Astrocyte of the spinal cord (primary cell): ENCODE results near the gene PLD3.

Source experiments
- DNase-seq: peaks from one replicate; pipeline ENCODE4 v3.0.0; 2011; ENCODE audit warnings: low read depth, low spot score
- H3K4me3 ChIP-seq: 2 replicates; pipeline ENCODE4 v1.5.1; 2011; ENCODE audit warnings: low read depth, mild to moderate bottlenecking, low read length, moderate library complexity
- in situ Hi-C: cut with HindIII; loops from 2 replicates; pipeline ENCODE4 v1.10.0; 2017; ENCODE audit warnings: low sequenced_read_pairs
- TF ChIP-seq, protein P1 (sequence below): IDR thresholded peaks from 2 replicates; pipeline ENCODE4 v1.5.1; 2012; ENCODE audit warnings: low read depth, mild to moderate bottlenecking, low read length, inconsistent platforms

The PLD3 gene

DNA sequence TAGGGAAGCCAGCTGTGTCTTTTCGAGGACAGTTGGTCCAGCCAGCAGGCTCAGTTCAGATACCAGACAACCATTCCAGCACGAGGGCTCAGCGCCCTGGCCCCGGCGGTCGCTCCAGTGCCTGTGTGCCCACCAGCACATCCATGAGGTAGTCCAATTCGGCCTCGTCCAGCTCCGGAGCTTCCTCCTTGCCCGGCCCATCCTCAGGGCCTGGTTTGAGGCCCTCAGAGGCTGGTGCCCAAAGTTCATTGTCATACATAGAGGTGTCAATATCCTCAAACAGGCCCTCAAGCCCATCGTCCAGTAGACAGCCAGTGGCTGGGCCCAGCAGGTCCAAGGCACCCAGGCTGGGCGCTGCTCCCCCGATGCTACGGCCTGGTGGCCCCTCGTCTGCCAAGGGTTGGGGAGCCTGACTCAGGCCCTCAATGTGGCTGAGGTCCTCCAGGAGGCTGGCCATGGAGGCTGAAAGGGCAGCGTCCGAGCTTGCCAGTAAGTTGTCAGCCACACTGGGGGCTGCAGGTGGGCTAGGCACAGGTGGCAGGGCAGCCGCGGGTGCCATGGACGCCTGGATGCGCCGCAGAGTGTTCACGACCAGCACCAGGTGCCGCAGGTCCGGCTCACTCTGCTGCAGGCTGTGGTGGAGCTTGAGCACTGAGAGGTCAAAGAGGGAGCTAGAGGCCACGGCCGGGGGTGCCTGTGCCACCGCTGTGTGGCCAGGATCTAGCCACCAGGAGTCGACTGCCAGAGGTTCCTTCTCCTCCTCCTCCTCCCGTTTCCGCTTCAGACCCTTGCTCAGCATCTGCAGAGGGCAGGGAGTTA, 74.5 kb downstream of the PLD3 start:
- no peak overlapping the region for H3K4me3 ChIP-seq
- in situ Hi-C loops: no loop called here
- DNase-seq: no peak
- TF ChIP-seq, protein P1, sequence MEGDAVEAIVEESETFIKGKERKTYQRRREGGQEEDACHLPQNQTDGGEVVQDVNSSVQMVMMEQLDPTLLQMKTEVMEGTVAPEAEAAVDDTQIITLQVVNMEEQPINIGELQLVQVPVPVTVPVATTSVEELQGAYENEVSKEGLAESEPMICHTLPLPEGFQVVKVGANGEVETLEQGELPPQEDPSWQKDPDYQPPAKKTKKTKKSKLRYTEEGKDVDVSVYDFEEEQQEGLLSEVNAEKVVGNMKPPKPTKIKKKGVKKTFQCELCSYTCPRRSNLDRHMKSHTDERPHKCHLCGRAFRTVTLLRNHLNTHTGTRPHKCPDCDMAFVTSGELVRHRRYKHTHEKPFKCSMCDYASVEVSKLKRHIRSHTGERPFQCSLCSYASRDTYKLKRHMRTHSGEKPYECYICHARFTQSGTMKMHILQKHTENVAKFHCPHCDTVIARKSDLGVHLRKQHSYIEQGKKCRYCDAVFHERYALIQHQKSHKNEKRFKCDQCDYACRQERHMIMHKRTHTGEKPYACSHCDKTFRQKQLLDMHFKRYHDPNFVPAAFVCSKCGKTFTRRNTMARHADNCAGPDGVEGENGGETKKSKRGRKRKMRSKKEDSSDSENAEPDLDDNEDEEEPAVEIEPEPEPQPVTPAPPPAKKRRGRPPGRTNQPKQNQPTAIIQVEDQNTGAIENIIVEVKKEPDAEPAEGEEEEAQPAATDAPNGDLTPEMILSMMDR: no peak

DNA sequence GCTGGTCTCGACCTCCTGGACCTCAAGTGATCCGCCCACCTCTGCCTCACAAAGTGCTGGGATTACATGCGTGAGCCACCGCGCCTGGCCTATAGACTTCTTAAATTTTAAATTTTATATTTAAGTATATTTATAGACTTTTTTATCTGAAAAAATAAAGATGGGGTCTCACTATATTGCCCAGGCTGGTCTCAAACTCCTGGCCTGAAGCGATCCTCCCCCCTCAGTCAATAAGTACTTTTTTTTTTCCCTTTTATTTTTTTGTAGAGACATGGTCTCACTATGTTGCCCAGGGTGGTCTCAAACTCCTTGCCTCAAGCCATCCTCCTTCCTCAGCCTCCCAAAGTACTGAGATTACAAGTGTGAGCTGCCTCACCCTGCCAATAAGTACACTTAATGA, 75.4 kb downstream of the PLD3 start:
- peak overlapping the region; percentile 71 for H3K4me3 ChIP-seq
- no peak for DNase-seq
- TF ChIP-seq, protein P1: no peak
- in situ Hi-C loops: no loop called here

DNA sequence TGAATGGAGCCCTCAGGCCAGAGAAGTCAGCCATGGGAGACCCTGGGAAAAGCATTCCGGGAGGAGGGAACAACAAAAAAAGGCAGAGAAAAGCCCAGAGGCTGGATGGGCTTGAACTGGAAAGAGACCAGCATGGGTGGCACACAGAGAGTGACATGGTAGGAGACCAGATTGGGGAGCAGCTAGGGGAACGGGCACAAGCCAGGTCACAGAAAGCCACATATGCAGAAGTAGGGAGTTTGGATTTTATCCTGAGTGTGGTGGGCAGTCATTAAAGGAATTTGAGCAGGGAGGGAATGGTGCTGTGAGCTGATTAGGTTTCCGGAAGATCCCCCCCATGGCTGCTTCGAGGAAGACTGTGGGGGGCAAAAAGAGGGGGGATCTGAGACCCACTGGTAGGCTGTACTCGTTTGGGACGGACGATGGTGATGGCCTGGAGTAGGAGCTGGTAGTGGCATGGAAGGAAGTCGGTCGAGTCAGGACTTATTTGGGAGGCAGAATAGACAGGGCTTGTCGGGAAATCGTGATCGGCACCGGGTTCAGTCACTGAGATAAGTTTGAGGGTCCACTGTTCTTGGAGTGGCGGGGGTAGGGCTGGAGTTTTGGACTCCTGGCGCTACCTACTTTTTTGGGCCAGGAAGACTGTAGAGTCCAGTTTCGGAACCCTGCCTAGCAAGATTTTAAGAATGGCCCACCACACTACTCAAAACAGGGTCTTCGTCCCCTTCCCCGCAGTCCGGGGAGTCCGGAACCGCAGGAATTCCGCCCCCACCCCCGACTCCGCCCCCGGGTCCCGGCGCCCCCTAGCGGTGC, 76.3 kb downstream of the PLD3 start:
- peak overlapping the region; percentile 71 for H3K4me3 ChIP-seq
- TF ChIP-seq, protein P1: no peak
- peak; percentile 24 for DNase-seq
- in situ Hi-C loops: no loop called here

DNA sequence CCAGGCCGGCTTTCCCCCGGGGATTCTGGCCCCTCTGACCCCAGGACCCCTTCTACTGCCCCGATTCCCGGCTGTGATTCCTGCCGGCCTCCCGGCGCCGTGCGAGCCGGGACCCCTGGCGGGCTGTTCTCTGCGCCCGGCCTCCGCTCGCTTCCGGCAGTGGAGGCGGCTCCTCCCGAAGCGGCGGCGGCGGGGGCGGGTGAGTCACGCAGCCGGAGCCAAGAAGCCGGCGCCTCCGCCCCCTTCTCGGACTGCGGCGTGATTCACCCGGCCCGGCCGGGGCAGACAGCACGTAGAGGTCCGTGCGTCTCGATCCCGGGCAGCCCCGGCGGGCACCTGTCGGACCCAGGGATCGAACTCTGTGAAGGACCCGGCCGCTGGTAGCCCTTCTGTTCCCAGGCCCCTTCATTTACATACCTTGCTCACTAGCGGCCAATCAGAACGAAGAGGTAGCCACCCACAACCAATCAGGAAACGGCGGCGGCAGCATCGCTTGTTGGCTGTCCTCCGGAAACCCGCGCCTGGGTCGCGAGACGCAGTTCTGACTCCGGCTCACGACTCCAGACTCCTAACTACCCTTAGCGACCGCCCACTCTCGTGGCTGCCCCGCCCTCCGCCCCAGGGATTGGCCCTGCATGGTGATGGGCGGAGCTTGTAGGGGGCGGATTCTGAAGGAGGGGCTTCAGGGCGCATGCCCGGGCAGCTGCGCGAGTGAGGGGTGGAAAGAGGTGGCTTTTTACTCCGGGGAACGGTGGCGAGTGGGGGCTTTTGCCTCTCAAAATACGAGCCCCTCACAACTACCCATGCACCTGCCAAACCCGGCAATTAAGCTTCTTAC, 77.2 kb downstream of the PLD3 start, which contains the start of gene SERTAD1:
SERTAD1 (minus strand) TSS at position 543 of the 838 bp plus-strand sequence. CDS start 2,446 bp downstream, outside the sequence.
- in situ Hi-C loops: no loop called here

More for the DNA sequence above, 77.2 kb downstream of the PLD3 start, which contains the start of gene SERTAD1:
- peak within 1 kb of the TSS; percentile 71 for H3K4me3 ChIP-seq
- peak; percentile 100 for DNase-seq
- TF ChIP-seq, protein P1: peak; percentile 73
